HPDE6-E6E7 (cell line): ENCODE measurements around the gene ARMC9.
"Not testable (repeated sequence)": the region's sequence is repeated elsewhere in the genome, so short reads cannot be mapped to it uniquely, and the experiment has no call there.

Experiments
- DNase-seq: peaks from one replicate; pipeline ENCODE4 v3.0.0; 2011; ENCODE audit warnings: missing footprints; ENCODE audit errors: extremely low spot score

Gene ARMC9

DNA sequence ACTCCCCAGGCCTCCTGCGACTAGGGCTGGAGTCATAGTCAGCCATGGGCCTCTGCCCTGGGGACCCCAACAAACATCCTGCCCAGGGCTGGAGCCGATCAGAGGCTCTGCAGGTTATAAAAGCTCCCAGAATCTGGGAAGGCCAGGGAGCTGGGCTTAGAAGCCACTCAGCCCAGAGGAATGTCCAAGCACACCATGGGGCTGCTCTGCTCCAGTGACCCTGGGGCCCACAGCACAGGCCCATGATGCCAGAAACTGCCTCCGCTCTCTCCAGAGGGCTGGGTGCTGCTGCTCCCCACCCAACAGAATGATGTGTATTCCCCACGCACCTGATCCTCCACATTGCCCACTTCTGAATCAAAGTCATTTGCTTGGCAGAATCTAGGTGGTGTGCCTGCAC, 88.5 kb downstream of the ARMC9 start:
- no peak for DNase-seq

DNA sequence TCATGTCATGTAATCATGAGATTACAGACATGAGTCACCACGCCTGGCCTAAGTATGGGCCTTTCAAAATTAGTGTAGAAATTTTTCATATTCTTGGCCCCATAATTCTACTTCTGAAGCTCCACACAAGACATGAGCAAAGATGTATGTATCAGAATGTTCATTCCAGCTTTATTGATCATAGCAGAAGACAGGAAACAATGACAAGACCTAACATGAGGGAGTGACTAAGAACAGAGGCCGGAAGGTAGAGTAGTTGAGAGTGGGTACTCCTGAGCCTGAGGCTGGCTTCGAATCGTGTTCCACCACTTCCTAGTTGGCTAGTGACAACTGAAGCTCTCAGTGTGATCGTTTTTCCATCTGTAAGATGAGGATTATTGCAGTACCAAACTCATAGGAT, 89.3 kb downstream of the ARMC9 start:
- DNase-seq: peak; percentile 80

- no peak for DNase-seq
Observed at GRCh38 chr2:231288590-231288989, 90.2 kb downstream of the ARMC9 start.

DNA sequence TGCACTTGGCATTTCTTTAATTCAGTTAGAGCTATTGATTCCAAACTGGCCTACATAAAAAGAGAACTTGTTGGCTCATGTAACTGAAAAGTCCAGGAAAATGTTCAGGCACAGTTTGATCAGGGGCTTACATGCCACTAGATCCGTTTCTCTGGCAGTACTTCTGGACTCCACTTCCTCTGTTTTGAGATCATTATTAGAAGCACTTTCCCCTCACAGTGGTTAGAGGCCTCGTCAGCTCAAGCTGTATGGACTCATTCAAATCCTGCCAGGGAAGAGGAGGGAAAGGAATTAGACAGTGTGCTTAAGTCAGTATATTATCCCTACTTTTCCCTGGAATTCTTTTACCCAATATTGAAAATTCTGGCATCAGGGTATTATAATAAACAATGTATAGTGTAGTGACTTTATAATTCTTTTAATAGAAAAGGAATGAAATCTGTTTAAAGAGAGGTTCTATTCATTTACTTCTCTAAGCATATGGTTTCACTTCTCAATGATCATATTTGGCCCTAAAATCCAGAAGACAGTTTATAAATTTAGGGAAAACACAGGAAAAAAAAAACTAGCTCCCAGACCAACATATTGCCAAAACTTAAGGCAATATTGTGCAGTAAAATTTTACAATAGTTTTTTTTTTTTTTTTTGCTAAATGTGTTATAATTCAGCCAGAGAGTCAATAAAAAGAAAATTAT, 92.0 kb downstream of the ARMC9 start:
- no peak for DNase-seq

DNA sequence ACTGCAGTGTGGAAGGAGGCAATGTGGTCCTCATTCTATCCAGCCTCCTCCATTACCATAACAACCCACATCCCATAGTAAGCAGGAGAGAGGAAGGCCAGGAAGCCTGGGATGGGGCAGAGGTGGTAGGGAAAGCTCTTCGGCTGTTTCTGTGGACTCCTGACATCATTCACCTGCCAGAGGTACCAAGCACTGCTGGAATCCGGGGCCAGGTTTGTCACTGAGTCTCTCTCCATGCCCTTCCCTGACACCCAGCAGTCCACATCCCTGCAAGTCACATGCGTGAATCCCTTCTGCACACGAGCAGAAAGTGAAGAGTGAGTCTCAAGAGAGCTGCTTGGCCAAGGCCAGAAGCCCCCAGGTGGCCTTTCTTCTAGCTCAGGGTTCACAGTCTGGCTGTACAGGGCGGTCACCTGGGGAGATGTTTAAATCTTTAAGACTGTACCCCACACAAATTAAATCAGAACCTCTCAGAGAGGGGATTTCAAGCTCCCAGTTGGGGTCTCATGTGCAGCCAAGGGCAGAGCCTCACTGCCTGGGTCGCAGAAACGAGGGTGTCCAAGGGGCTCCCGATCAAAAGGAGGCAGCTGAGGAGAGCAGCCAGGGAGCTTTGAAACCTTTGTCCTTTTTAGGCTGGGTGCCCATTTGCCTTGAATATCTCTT, 94.2 kb downstream of the ARMC9 start:
- DNase-seq: no peak

DNA sequence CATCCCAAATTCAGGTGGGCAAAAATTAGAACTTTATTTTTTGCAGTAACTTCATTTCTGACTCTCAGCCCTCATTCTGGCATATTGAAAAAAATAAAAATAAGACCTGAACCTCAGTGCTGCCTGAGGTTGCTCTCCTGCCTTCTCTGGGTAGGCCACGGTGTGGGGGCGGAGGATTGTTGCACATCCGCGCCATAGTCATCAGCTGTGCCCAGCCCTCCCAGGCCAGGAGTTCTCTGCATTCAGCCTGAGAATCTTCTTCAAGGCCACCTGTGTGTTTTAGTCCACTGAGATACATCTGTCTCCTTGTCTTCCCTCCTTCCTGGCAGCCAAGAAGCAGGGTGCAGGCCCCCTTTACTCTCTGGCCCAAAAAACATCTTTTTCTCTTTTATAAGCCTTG, 94.7 kb downstream of the ARMC9 start:
- DNase-seq: no peak

- DNase-seq: no peak
Observed at GRCh38 chr2:231294116-231294515, 95.7 kb downstream of the ARMC9 start.

- no peak for DNase-seq
Observed at GRCh38 chr2:231294571-231295362, 96.3 kb downstream of the ARMC9 start.

GRCh38 chr2:231295363-231295655, 96.9 kb downstream of the ARMC9 start:
- no peak for DNase-seq

DNA sequence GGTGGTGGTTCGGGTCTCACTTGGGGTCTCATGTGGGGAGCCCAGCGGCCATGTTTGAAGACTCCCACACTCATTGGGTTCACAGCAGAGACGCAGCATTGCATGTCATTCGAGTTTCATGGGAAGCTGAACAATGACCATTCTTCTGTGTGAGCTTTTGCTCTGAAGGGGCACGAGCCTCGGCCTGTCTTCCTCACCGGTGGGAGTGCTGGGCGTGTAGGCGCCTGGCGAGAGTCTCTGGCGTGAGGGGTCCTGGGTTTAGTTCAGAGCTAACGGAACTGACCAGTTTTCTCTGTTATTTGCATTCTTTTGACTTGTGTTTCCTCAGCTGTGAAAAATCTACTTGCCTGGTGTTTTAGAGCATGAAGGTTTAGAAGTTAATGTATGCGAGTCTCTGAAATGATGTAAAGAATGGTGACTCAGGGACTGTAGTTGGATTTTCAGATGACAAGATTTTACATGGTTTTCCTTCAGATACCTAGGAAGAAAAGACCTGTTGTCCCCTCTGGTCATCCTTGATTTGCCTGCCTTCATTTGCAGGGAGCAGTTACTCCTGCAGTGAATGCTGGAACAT, 98.1 kb downstream of the ARMC9 start:
- DNase-seq: no peak

GRCh38 chr2:231297108-231297908, 98.9 kb downstream of the ARMC9 start:
- DNase-seq: peak; percentile 75

DNA sequence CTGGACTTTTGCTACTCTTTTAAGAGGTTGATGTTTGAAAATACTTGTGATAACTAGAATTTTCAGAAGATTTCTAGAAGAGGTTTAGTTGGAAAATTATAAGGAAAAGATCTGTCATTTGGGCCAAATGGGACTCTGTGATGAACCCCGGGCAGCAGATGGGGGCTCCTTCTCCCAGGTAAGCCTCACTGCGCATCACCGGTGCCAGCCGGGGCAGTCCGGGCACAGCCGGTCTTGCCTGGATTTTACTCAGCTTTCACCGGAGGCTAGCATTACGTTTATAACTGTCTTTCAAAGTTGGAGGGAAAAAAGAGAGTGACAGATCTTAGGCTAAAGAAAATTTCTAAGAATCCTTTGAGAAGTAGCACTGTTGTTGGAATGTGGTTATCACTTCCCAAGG, 99.7 kb downstream of the ARMC9 start:
- DNase-seq: no peak

DNA sequence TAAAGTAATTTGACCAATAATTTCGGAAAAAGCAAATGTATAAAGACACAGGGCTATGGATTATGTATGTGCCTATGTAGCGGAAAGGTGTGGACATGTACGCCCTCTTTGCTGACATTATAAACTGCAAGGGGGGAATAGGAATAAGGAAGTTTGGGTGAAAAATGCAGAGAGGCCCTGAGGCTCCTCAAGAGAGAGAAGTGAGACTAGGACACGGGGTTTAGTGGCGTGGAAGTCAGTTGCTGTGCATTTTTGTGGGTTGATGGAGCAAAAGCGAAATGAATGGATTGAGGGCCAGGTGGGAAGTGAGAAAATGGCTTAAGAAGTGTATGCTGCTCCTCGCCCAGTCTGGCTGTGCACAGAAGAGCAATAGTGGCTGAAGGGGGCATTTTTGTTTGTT, 100.8 kb downstream of the ARMC9 start:
- DNase-seq: no peak

- peak; percentile 27 for DNase-seq
Observed at GRCh38 chr2:231300020-231300721, 101.7 kb downstream of the ARMC9 start.

DNA sequence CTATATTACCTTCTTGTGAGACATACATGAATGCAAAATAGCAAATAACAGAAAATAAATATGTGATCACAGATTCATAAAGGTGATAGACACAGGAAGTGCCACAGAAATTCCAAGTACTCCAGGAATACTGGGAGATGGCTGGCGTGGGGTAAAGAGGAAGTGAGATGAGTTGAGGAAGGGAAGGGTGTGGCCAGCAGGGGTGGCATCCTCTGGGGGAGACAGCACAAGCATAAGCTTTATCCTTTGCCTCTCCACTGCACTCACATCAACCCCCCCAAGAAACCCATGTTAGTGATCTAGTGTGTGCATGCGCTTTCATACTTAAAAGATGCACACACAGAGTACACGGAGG, 102.3 kb downstream of the ARMC9 start:
- no peak for DNase-seq

- not testable (repeated sequence) for DNase-seq
Observed at GRCh38 chr2:231304259-231304658, 105.8 kb downstream of the ARMC9 start.

- no peak for DNase-seq
Observed at GRCh38 chr2:231305221-231305620, 106.8 kb downstream of the ARMC9 start.

- peak; percentile 75 for DNase-seq
Observed at GRCh38 chr2:231306791-231307393, 108.5 kb downstream of the ARMC9 start.

DNA sequence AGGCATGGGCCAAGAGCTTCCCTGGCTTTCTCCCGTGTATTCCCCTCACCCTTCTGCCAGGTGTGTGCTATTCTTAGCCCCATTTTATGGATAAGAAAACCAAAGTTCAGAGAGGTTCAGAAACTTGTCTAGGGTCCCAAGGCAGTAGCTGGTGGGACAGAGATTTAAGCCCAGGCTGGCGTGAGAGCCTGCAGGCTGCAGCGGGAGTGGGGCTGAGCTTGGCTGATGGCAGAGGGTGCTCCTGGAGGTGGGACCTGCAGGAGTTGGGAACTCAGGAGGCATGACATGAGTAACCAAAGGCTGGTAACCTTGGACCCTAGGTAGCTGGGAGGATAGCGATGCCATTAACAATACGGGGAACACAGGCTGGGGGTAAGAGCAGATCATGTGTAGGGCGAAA, 109.8 kb downstream of the ARMC9 start:
- no peak for DNase-seq

GRCh38 chr2:231308631-231309428, 110.4 kb downstream of the ARMC9 start:
- no peak for DNase-seq
